Measurements from ENCODE around the gene ST6GALNAC6. TPM values are rescaled to one million over a fixed set of nuclear protein-coding genes. Genes with fewer than 3 reads are reported as not detected.

Gene ST6GALNAC6
- total RNA-seq, 1 donor from 2014 or later = 80.0 TPM

GRCh38 chr9:127942216-127943010 is 43.0 kb upstream of the ST6GALNAC6 start:
- peak; percentile 83 for TF ChIP-seq CTCF (IDR thresholded peaks at IDR 0.05; ENCODE audit: unreplicated experiment)
- H3K4me3 Mint-ChIP-seq (ENCODE audit: unreplicated experiment) = peak overlapping the region; percentile 28
- H3K27me3 Mint-ChIP-seq (ENCODE audit: unreplicated experiment) = peaks cover 12% of the 10 kb centered on the region
- no peaks in the 10 kb centered on the region for H3K36me3 Mint-ChIP-seq (ENCODE audit: low read depth, unreplicated experiment)
- peaks cover 5% of the 10 kb centered on the region for H3K4me1 Mint-ChIP-seq (ENCODE audit: unreplicated experiment)
- peak overlapping the region; percentile 20 for H3K27ac Mint-ChIP-seq (ENCODE audit: unreplicated experiment)
- peak; percentile 77 for DNase-seq (ENCODE audit: low spot score)
- no peaks in the 10 kb centered on the region for H3K9me3 Mint-ChIP-seq (ENCODE audit: unreplicated experiment)

GRCh38 chr9:127941961-127942215 is 42.5 kb upstream of the ST6GALNAC6 start:
- Mint-ChIP-seq H3K4me1 (ENCODE audit: unreplicated experiment) (peaks cover 10% of the 10 kb centered on the region), H3K9me3 (ENCODE audit: unreplicated experiment) (no peaks in the 10 kb centered on the region), H3K27ac (ENCODE audit: unreplicated experiment) (no peak overlapping the region), H3K36me3 (ENCODE audit: low read depth, unreplicated experiment) (no peaks in the 10 kb centered on the region), H3K4me3 (ENCODE audit: unreplicated experiment) (peak overlapping the region; percentile 65), H3K27me3 (ENCODE audit: unreplicated experiment) (peaks cover 13% of the 10 kb centered on the region)
- no peak for TF ChIP-seq CTCF (IDR thresholded peaks at IDR 0.05; ENCODE audit: unreplicated experiment)
- DNase-seq (ENCODE audit: low spot score) = no peak

GRCh38 chr9:127941062-127941960 is 41.9 kb upstream of the ST6GALNAC6 start:
- Mint-ChIP-seq H3K36me3 (ENCODE audit: low read depth, unreplicated experiment) (no peaks in the 10 kb centered on the region), H3K4me1 (ENCODE audit: unreplicated experiment) (peaks cover 15% of the 10 kb centered on the region), H3K27ac (ENCODE audit: unreplicated experiment) (no peak overlapping the region), H3K27me3 (ENCODE audit: unreplicated experiment) (peaks cover 16% of the 10 kb centered on the region), H3K4me3 (ENCODE audit: unreplicated experiment) (peak overlapping the region; percentile 65), H3K9me3 (ENCODE audit: unreplicated experiment) (no peaks in the 10 kb centered on the region)
- no peak for TF ChIP-seq CTCF (IDR thresholded peaks at IDR 0.05; ENCODE audit: unreplicated experiment)
- no peak for DNase-seq (ENCODE audit: low spot score)

- Mint-ChIP-seq H3K4me1 (ENCODE audit: unreplicated experiment) (peaks cover 23% of the 10 kb centered on the region), H3K27me3 (ENCODE audit: unreplicated experiment) (peaks cover 16% of the 10 kb centered on the region), H3K36me3 (ENCODE audit: low read depth, unreplicated experiment) (no peaks in the 10 kb centered on the region), H3K4me3 (ENCODE audit: unreplicated experiment) (no peak overlapping the region), H3K9me3 (ENCODE audit: unreplicated experiment) (no peaks in the 10 kb centered on the region), H3K27ac (ENCODE audit: unreplicated experiment) (peak overlapping the region; percentile 52)
- no peak for TF ChIP-seq CTCF (IDR thresholded peaks at IDR 0.05; ENCODE audit: unreplicated experiment)
- no peak for DNase-seq (ENCODE audit: low spot score)
Observed at GRCh38 chr9:127940593-127940992, 41.2 kb upstream of the ST6GALNAC6 start.

- Mint-ChIP-seq H3K9me3 (ENCODE audit: unreplicated experiment) (no peaks in the 10 kb centered on the region), H3K4me3 (ENCODE audit: unreplicated experiment) (peak overlapping the region; percentile 73)
- DNase-seq (ENCODE audit: low spot score) = no peak
Observed at GRCh38 chr9:127938298-127938690, 38.9 kb upstream of the ST6GALNAC6 start.

More at GRCh38 chr9:127938298-127938690, 38.9 kb upstream of the ST6GALNAC6 start:
- Mint-ChIP-seq H3K27ac (ENCODE audit: unreplicated experiment) (peak overlapping the region; percentile 65), H3K4me1 (ENCODE audit: unreplicated experiment) (peaks cover 27% of the 10 kb centered on the region), H3K36me3 (ENCODE audit: low read depth, unreplicated experiment) (peaks cover 7% of the 10 kb centered on the region), H3K27me3 (ENCODE audit: unreplicated experiment) (peaks cover 17% of the 10 kb centered on the region)
- no peak for TF ChIP-seq CTCF (IDR thresholded peaks at IDR 0.05; ENCODE audit: unreplicated experiment)
